Esophagus mucosa (tissue), 1 donor: Measurements from ENCODE around the gene DPP10. TPM values are rescaled to one million over a fixed set of nuclear protein-coding genes. Genes with fewer than 3 reads are reported as not detected.
"Not testable (repeated sequence)": the region's sequence is repeated elsewhere in the genome, so short reads cannot be mapped to it uniquely, and the experiment has no call there.

Experiments used
- ATAC-seq: fragments of 200-7000 bp; cut with Tn5 transposase; one replicate; pipeline ENCODE4 v1.9.1; 2020
- total RNA-seq: library from RNA; stranded (reverse); gene quantifications from one replicate; pipeline ENCODE4 v1.2.4, GENCODE V29; 2023
- donor health status: DM: yes; HTN: yes; CAD: no.

DPP10 gene
- total RNA-seq, 1 donor from 2014 or later: not detected

- ATAC-seq: no peak
These were observed 569.3 kb downstream of the DPP10 start for GRCh38 chr2:115011721-115012120.

- not testable (repeated sequence) for ATAC-seq
These were observed 579.6 kb downstream of the DPP10 start for GRCh38 chr2:115022013-115022412.

GRCh38 chr2:115034801-115035200 is 592.4 kb downstream of the DPP10 start:
- no peak for ATAC-seq

- no peak for ATAC-seq
These were observed 594.4 kb downstream of the DPP10 start for GRCh38 chr2:115036818-115037217.

GRCh38 chr2:115057473-115057872 is 615.0 kb downstream of the DPP10 start:
- no peak for ATAC-seq

GRCh38 chr2:115070002-115070401 is 627.6 kb downstream of the DPP10 start:
- no peak for ATAC-seq

- no peak for ATAC-seq
These were observed 629.1 kb downstream of the DPP10 start for GRCh38 chr2:115071534-115071933.

- ATAC-seq: no peak
These were observed 633.4 kb downstream of the DPP10 start for GRCh38 chr2:115075800-115076199.

- no peak for ATAC-seq
These were observed 635.2 kb downstream of the DPP10 start for GRCh38 chr2:115077626-115078025.

GRCh38 chr2:115083225-115083624 is 640.8 kb downstream of the DPP10 start:
- ATAC-seq: no peak

GRCh38 chr2:115083711-115084110 is 641.3 kb downstream of the DPP10 start:
- ATAC-seq: no peak

GRCh38 chr2:115084446-115084845 is 642.0 kb downstream of the DPP10 start:
- ATAC-seq: no peak

GRCh38 chr2:115086051-115086620 is 643.7 kb downstream of the DPP10 start:
- ATAC-seq: not testable (repeated sequence)

- no peak for ATAC-seq
These were observed 652.0 kb downstream of the DPP10 start for GRCh38 chr2:115094441-115094840.

GRCh38 chr2:115105966-115106365 is 663.5 kb downstream of the DPP10 start:
- ATAC-seq: no peak

GRCh38 chr2:115115135-115115534 is 672.7 kb downstream of the DPP10 start:
- ATAC-seq: no peak

- ATAC-seq: no peak
These were observed 675.9 kb downstream of the DPP10 start for GRCh38 chr2:115118306-115118705.

GRCh38 chr2:115119086-115119485 is 676.6 kb downstream of the DPP10 start:
- ATAC-seq: no peak

GRCh38 chr2:115122701-115123100 is 680.3 kb downstream of the DPP10 start:
- no peak for ATAC-seq

GRCh38 chr2:115124817-115125216 is 682.4 kb downstream of the DPP10 start:
- no peak for ATAC-seq

- no peak for ATAC-seq
These were observed 687.1 kb downstream of the DPP10 start for GRCh38 chr2:115129536-115129935.

- ATAC-seq: no peak
These were observed 718.2 kb downstream of the DPP10 start for GRCh38 chr2:115160531-115161080.

- no peak for ATAC-seq
These were observed 718.8 kb downstream of the DPP10 start for GRCh38 chr2:115161081-115161770.

GRCh38 chr2:115161771-115162493 is 719.5 kb downstream of the DPP10 start:
- peak; percentile 22 for ATAC-seq
